Measurements from ENCODE around the gene TMEM40.

TMEM40 gene

GRCh38 chr3:12722226-12722625 is 36.8 kb downstream of the TMEM40 start:
- ChIA-PET POLR2A (ENCODE audit: low non-redundant PET) (no interaction called here), CTCF (no interaction called here)
- H3K27ac ChIP-seq: no peak overlapping the region
- no peak for DNase-seq (ENCODE audit: low spot score)
- TF ChIP-seq CTCF (conservative IDR thresholded peaks at IDR 0.05; ENCODE audit: low read depth): no peak

- POLR2A ChIA-PET (ENCODE audit: low non-redundant PET): no interaction called here
- TF ChIP-seq CTCF (conservative IDR thresholded peaks at IDR 0.05; ENCODE audit: low read depth): peak; percentile 93
- CTCF ChIA-PET: interaction anchor here (0.8 to 1.7 kb wide), 3 partner anchors 9 to 171 kb away, joined by 3 to 8 read pairs (median 5); no protein-coding TSS in a partner anchor
- H3K27ac ChIP-seq: no peak overlapping the region
- peak; percentile 71 for DNase-seq (ENCODE audit: low spot score)
These were observed 38.8 kb downstream of the TMEM40 start for GRCh38 chr3:12719984-12720898.

GRCh38 chr3:12719541-12719940 is 39.5 kb downstream of the TMEM40 start:
- H3K27ac ChIP-seq: no peak overlapping the region
- ChIA-PET POLR2A (ENCODE audit: low non-redundant PET) (no interaction called here), CTCF (interaction anchor here (1.7 kb wide), 1 partner anchor 10 kb away, joined by 8 read pairs; no protein-coding TSS in a partner anchor)
- no peak for TF ChIP-seq CTCF (conservative IDR thresholded peaks at IDR 0.05; ENCODE audit: low read depth)
- no peak for DNase-seq (ENCODE audit: low spot score)

- ChIA-PET POLR2A (ENCODE audit: low non-redundant PET) (no interaction called here), CTCF (interaction anchor here (0.6 kb wide), 1 partner anchor 51 kb away, joined by 4 read pairs; no protein-coding TSS in a partner anchor)
- no peak for TF ChIP-seq CTCF (conservative IDR thresholded peaks at IDR 0.05; ENCODE audit: low read depth)
- no peak for DNase-seq (ENCODE audit: low spot score)
- no peak overlapping the region for H3K27ac ChIP-seq
These were observed 42.4 kb downstream of the TMEM40 start for GRCh38 chr3:12716605-12717151.

GRCh38 chr3:12714278-12714677 is 44.8 kb downstream of the TMEM40 start:
- no peak overlapping the region for H3K27ac ChIP-seq
- no peak for DNase-seq (ENCODE audit: low spot score)
- POLR2A ChIA-PET (ENCODE audit: low non-redundant PET): no interaction called here
- CTCF ChIA-PET: interaction anchor here (0.6 kb wide), 1 partner anchor 91 kb away, joined by 4 read pairs; no protein-coding TSS in a partner anchor
- no peak for TF ChIP-seq CTCF (conservative IDR thresholded peaks at IDR 0.05; ENCODE audit: low read depth)

GRCh38 chr3:12710062-12710461 is 49.0 kb downstream of the TMEM40 start:
- no peak for TF ChIP-seq CTCF (conservative IDR thresholded peaks at IDR 0.05; ENCODE audit: low read depth)
- ChIA-PET CTCF (no interaction called here), POLR2A (ENCODE audit: low non-redundant PET) (no interaction called here)
- no peak overlapping the region for H3K27ac ChIP-seq
- no peak for DNase-seq (ENCODE audit: low spot score)

Measured in RWPE1 (cell line).